Vagina (tissue), 2 donors: ENCODE data around the gene SGPP2.

Experiments used
- POLR2A ChIP-seq, 2 donors: fragments of 450-650 bp; IDR thresholded peaks; one replicate each; pipeline ENCODE4 v1.6.1; 2017; ENCODE audit warnings: antibody characterized with exemption in 2 of 2, mild to moderate bottlenecking in 2 of 2, moderate library complexity in 2 of 2
- POLR2AphosphoS5 ChIP-seq, 2 donors: sonication (generic); formaldehyde crosslinking; IDR thresholded peaks; one replicate each; pipeline ENCODE4 v1.9.0; 2017; ENCODE audit warnings: antibody characterized with exemption in 2 of 2, mild to moderate bottlenecking in 2 of 2, low read depth in 1 of 2; ENCODE audit not compliant: insufficient read depth in 1 of 2
- TF ChIP-seq, protein P1 (sequence below), 3 experiments: fragments of 450-650 bp in 2 of 3; fragments of 200-600 bp in 1 of 3; sonication (generic) in 1 of 3; IDR thresholded peaks; one replicate each; pipeline ENCODE4 v1.5.1; 2017 to 2019; ENCODE audit warnings: antibody characterized with exemption in 3 of 3, mild to moderate bottlenecking in 2 of 3, moderate library complexity in 2 of 3

DNA sequence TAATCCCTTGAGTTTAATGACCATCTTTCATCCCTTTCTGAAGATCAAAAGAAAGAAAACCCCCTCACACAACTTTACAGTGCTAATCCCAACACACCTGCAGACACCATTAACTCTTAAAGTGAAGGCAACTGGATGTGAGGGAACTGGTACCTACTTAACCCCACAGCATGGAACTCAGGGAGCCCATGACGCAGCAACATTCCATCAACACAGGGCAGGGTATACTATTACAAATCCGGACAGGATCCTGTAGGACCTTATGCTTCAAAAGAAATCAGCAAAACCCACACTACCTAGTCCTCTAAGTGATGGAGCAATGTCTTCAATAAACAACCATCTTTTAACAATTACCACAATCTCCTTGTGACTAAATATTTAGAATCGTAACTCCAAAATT is 153.0 kb downstream of the SGPP2 start:
- no peak for TF ChIP-seq POLR2A (IDR thresholded peaks at IDR 0.05)
- TF ChIP-seq, protein P1, sequence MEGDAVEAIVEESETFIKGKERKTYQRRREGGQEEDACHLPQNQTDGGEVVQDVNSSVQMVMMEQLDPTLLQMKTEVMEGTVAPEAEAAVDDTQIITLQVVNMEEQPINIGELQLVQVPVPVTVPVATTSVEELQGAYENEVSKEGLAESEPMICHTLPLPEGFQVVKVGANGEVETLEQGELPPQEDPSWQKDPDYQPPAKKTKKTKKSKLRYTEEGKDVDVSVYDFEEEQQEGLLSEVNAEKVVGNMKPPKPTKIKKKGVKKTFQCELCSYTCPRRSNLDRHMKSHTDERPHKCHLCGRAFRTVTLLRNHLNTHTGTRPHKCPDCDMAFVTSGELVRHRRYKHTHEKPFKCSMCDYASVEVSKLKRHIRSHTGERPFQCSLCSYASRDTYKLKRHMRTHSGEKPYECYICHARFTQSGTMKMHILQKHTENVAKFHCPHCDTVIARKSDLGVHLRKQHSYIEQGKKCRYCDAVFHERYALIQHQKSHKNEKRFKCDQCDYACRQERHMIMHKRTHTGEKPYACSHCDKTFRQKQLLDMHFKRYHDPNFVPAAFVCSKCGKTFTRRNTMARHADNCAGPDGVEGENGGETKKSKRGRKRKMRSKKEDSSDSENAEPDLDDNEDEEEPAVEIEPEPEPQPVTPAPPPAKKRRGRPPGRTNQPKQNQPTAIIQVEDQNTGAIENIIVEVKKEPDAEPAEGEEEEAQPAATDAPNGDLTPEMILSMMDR (IDR thresholded peaks at IDR 0.05), result no peak
- TF ChIP-seq POLR2AphosphoS5 (IDR thresholded peaks at IDR 0.05; ENCODE audit: insufficient read depth in 1 of 2, low read depth in 1 of 2), result no peak
